Activated naive CD4-positive, alpha-beta T cell treated with anti-CD3 and anti-CD28 coated beads for 36 hours (primary cell): Measurements from ENCODE around the gene STEAP1. TPM values are rescaled to one million over a fixed set of nuclear protein-coding genes. Genes with fewer than 3 reads are reported as not detected.
"Not testable (repeated sequence)": the region's sequence is repeated elsewhere in the genome, so short reads cannot be mapped to it uniquely, and the experiment has no call there.

ENCODE experiments used
- CTCF ChIA-PET: fragments of 350-600 bp; sonication (Branson Sonifier 250); formaldehyde crosslinking; loops from one replicate; lab custom pipeline; 2021; ENCODE audit warnings: antibody characterized with exemption; lab: Charles Lee
- DNase-seq: peaks from one replicate; pipeline ENCODE4 v3.0.0-alpha.2; 2020
- H3K27ac Mint-ChIP-seq: one replicate; pipeline ENCODE4 v1.8.0; 2021; ENCODE audit warnings: mild to moderate bottlenecking, mixed read lengths
- H3K27me3 Mint-ChIP-seq: one replicate; pipeline ENCODE4 v1.8.0; 2021; ENCODE audit warnings: low read depth, mixed read lengths
- H3K36me3 Mint-ChIP-seq: one replicate; pipeline ENCODE4 v1.8.0; 2021; ENCODE audit warnings: low read depth, mixed read lengths
- H3K4me1 Mint-ChIP-seq: one replicate; pipeline ENCODE4 v1.8.0; 2021; ENCODE audit warnings: low read depth, mixed read lengths
- H3K4me3 Mint-ChIP-seq: one replicate; pipeline ENCODE4 v1.8.0; 2021; ENCODE audit warnings: mild to moderate bottlenecking, moderate library complexity, mixed read lengths
- H3K9me3 Mint-ChIP-seq: one replicate; pipeline ENCODE4 v1.8.0; 2021; ENCODE audit warnings: mixed read lengths
- intact Hi-C: fragments of 100-400 bp; cut with micrococcal nuclease; formaldehyde crosslinking; loops from one replicate; pipeline ENCODE4 v1.15.1; 2023
- total RNA-seq, 2 experiments: library from RNA; stranded (reverse); gene quantifications; one replicate each; pipeline ENCODE4 v1.2.3, GENCODE V29; 2021

STEAP1 gene
- total RNA-seq, 2 experiments from 2014 or later = 2.6 to 3.3 TPM

GRCh38 chr7:90178166-90178565 is 23.9 kb downstream of the STEAP1 start:
- Mint-ChIP-seq H3K9me3 (peaks cover 4% of the 10 kb centered on the region), H3K4me1 (peaks cover 34% of the 10 kb centered on the region), H3K4me3 (no peak overlapping the region), H3K27me3 (peaks cover 6% of the 10 kb centered on the region), H3K36me3 (peaks cover 2% of the 10 kb centered on the region), H3K27ac (peak overlapping the region; percentile 50)
- no peak for DNase-seq
- intact Hi-C loops = loop anchor here (2.0 kb wide), 1 partner anchor 435 kb away; no protein-coding TSS in a partner anchor
- CTCF ChIA-PET = interaction anchor here (0.8 to 1.5 kb wide), 3 partner anchors 24 to 82 kb away, joined by 3 to 5 read pairs (median 4); partner anchors contain the start of genes STEAP1 and STEAP2

GRCh38 chr7:90178679-90179278 is 24.5 kb downstream of the STEAP1 start:
- Mint-ChIP-seq H3K36me3 (peaks cover 2% of the 10 kb centered on the region), H3K4me3 (peak overlapping the region; percentile 17), H3K4me1 (peaks cover 35% of the 10 kb centered on the region), H3K27ac (peak overlapping the region; percentile 94), H3K9me3 (peaks cover 4% of the 10 kb centered on the region), H3K27me3 (peaks cover 8% of the 10 kb centered on the region)
- CTCF ChIA-PET = interaction anchor here (0.7 to 1.5 kb wide), 3 partner anchors 32 to 81 kb away, joined by 3 to 5 read pairs (median 4); partner anchors contain the start of gene STEAP2
- peak; percentile 63 for DNase-seq
- intact Hi-C loops = loop anchor here (1.0 to 2.0 kb wide), 7 partner anchors 9 to 1175 kb away; partner anchors contain the start of genes CFAP69, CLDN12, GTPBP10 and STEAP1

- H3K27me3 Mint-ChIP-seq = peaks cover 9% of the 10 kb centered on the region
- peak overlapping the region; percentile 94 for H3K27ac Mint-ChIP-seq
- intact Hi-C loops = loop anchor here (1.0 kb wide), 1 partner anchor 245 kb away; no protein-coding TSS in a partner anchor
- peaks cover 2% of the 10 kb centered on the region for H3K36me3 Mint-ChIP-seq
- peaks cover 4% of the 10 kb centered on the region for H3K9me3 Mint-ChIP-seq
- H3K4me1 Mint-ChIP-seq = peaks cover 35% of the 10 kb centered on the region
- no peak for DNase-seq
- peak overlapping the region; percentile 29 for H3K4me3 Mint-ChIP-seq
- CTCF ChIA-PET = no interaction called here
Observed at GRCh38 chr7:90180011-90180585, 25.8 kb downstream of the STEAP1 start.

- no peak overlapping the region for H3K4me3 Mint-ChIP-seq
- peaks cover 9% of the 10 kb centered on the region for H3K27me3 Mint-ChIP-seq
- H3K9me3 Mint-ChIP-seq = peaks cover 4% of the 10 kb centered on the region
- peaks cover 35% of the 10 kb centered on the region for H3K4me1 Mint-ChIP-seq
- H3K36me3 Mint-ChIP-seq = peaks cover 2% of the 10 kb centered on the region
- peak overlapping the region; percentile 94 for H3K27ac Mint-ChIP-seq
- CTCF ChIA-PET = no interaction called here
- DNase-seq = no peak
- intact Hi-C loops = loop anchor here (1.0 kb wide), 1 partner anchor 245 kb away; no protein-coding TSS in a partner anchor
Observed at GRCh38 chr7:90180649-90181048, 26.4 kb downstream of the STEAP1 start.

- H3K9me3 Mint-ChIP-seq = peaks cover 4% of the 10 kb centered on the region
- intact Hi-C loops = no loop called here
- CTCF ChIA-PET = no interaction called here
- H3K36me3 Mint-ChIP-seq = no peaks in the 10 kb centered on the region
- DNase-seq = no peak
- peaks cover 9% of the 10 kb centered on the region for H3K27me3 Mint-ChIP-seq
- no peak overlapping the region for H3K27ac Mint-ChIP-seq
- peaks cover 35% of the 10 kb centered on the region for H3K4me1 Mint-ChIP-seq
- no peak overlapping the region for H3K4me3 Mint-ChIP-seq
Observed at GRCh38 chr7:90181485-90181884, 27.2 kb downstream of the STEAP1 start.

- H3K9me3 Mint-ChIP-seq, H3K27me3 Mint-ChIP-seq, H3K36me3 Mint-ChIP-seq, H3K4me3 Mint-ChIP-seq, H3K4me1 Mint-ChIP-seq, H3K27ac Mint-ChIP-seq, intact Hi-C loops, DNase-seq: not testable (repeated sequence)
- CTCF ChIA-PET = interaction anchor here (0.7 kb wide), 1 partner anchor 1319 kb away, joined by 3 read pairs; no protein-coding TSS in a partner anchor
Observed at GRCh38 chr7:90186290-90186689, 32.0 kb downstream of the STEAP1 start.

- H3K36me3 Mint-ChIP-seq = no peaks in the 10 kb centered on the region
- peaks cover 19% of the 10 kb centered on the region for H3K9me3 Mint-ChIP-seq
- H3K4me1 Mint-ChIP-seq = peaks cover 3% of the 10 kb centered on the region
- H3K27ac Mint-ChIP-seq = no peak overlapping the region
- DNase-seq = no peak
- intact Hi-C loops = loop anchor here (1.0 kb wide), 1 partner anchor 8 kb away; no protein-coding TSS in a partner anchor
- no peak overlapping the region for H3K4me3 Mint-ChIP-seq
- CTCF ChIA-PET = interaction anchor here (2.2 kb wide), 1 partner anchor 24 kb away, joined by 8 read pairs; the partner anchor contains the start of gene STEAP2
- H3K27me3 Mint-ChIP-seq = peaks cover 9% of the 10 kb centered on the region
Observed at GRCh38 chr7:90187507-90188050, 33.3 kb downstream of the STEAP1 start.

GRCh38 chr7:90188281-90188680 is 34.0 kb downstream of the STEAP1 start:
- CTCF ChIA-PET = interaction anchor here (1.0 to 2.2 kb wide), 3 partner anchors 23 to 1847 kb away, joined by 3 to 8 read pairs (median 6); partner anchors contain the start of gene STEAP2
- H3K9me3 Mint-ChIP-seq = peaks cover 24% of the 10 kb centered on the region
- no peak overlapping the region for H3K27ac Mint-ChIP-seq
- no peak overlapping the region for H3K4me3 Mint-ChIP-seq
- peaks cover 4% of the 10 kb centered on the region for H3K27me3 Mint-ChIP-seq
- peaks cover 1% of the 10 kb centered on the region for H3K4me1 Mint-ChIP-seq
- intact Hi-C loops = no loop called here
- DNase-seq = no peak
- no peaks in the 10 kb centered on the region for H3K36me3 Mint-ChIP-seq

- CTCF ChIA-PET = no interaction called here
- DNase-seq = no peak
Observed at GRCh38 chr7:90190995-90191394, 36.7 kb downstream of the STEAP1 start.

GRCh38 chr7:90191648-90192047 is 37.4 kb downstream of the STEAP1 start:
- no peaks in the 10 kb centered on the region for H3K36me3 Mint-ChIP-seq
- H3K9me3 Mint-ChIP-seq = peaks cover 21% of the 10 kb centered on the region
- H3K27me3 Mint-ChIP-seq = peaks cover 2% of the 10 kb centered on the region
- no peak overlapping the region for H3K4me3 Mint-ChIP-seq
- no peak for DNase-seq
- no peak overlapping the region for H3K27ac Mint-ChIP-seq
- H3K4me1 Mint-ChIP-seq = no peaks in the 10 kb centered on the region
- intact Hi-C loops = no loop called here
- CTCF ChIA-PET = no interaction called here

More at GRCh38 chr7:90190995-90191394, 36.7 kb downstream of the STEAP1 start:
- no peak overlapping the region for H3K4me3 Mint-ChIP-seq
- peaks cover 2% of the 10 kb centered on the region for H3K27me3 Mint-ChIP-seq
- H3K4me1 Mint-ChIP-seq = no peaks in the 10 kb centered on the region
- intact Hi-C loops = no loop called here
- no peaks in the 10 kb centered on the region for H3K36me3 Mint-ChIP-seq
- peaks cover 21% of the 10 kb centered on the region for H3K9me3 Mint-ChIP-seq
- H3K27ac Mint-ChIP-seq = no peak overlapping the region

- H3K36me3 Mint-ChIP-seq = no peaks in the 10 kb centered on the region
- intact Hi-C loops = no loop called here
- H3K9me3 Mint-ChIP-seq = peaks cover 21% of the 10 kb centered on the region
- no peak overlapping the region for H3K4me3 Mint-ChIP-seq
- H3K27me3 Mint-ChIP-seq = peaks cover 2% of the 10 kb centered on the region
- no peak overlapping the region for H3K27ac Mint-ChIP-seq
- no peaks in the 10 kb centered on the region for H3K4me1 Mint-ChIP-seq
- CTCF ChIA-PET = interaction anchor here (0.7 to 0.8 kb wide), 2 partner anchors 18 to 136 kb away, joined by 3 to 4 read pairs; partner anchors contain the start of gene STEAP2
- DNase-seq = no peak
Observed at GRCh38 chr7:90192876-90193750, 38.8 kb downstream of the STEAP1 start.
